GM21390 (cell line): ENCODE data around the gene RHOC.
A peak's percentile ranks its signal among the peaks of the same experiment; 100 is the strongest.

Experiments used
- ATAC-seq: cut with Tn5 transposase; IDR thresholded peaks from one replicate; pipeline ENCODE4 v1.9.1; 2021; ENCODE audit not compliant: unreplicated experiment

RHOC gene

DNA sequence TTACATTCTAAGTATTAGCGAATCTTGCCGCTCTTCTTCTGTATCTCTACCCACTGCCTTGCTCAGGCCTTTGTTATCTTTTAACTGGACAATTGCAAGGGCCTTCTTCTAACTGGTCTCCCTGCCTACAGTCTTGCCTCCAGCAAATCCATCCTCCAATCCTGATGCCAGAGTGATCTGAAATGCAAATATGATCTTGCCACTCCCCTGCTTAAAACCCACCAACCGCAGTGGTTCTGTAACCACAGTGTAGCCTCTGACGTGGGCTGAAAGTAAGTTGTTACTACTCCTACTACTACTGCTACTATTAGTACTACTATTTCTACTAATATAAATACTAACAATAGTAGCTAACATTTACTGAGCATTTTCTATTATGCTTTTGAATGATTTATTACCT lies 20.1 kb downstream of the RHOC start:
- ATAC-seq: no peak

DNA sequence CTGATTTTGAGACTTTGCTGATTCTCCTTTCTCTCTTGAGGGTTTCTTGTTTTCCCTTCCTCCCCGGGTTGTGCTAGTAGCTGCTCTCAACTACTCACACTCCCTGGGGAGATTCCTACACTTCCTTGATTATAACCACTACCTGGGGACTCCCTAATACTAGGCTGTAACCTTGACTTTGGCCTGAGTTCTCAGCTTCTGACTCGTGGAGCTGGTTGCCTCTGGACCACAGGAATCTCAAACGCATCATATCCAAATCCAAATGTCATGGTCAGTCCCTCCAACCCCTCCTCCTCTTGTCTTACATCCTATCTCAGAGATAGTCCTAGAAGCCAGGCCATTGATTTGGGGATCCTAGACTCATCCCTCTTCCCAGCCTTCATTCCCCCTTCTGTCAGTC lies 20.5 kb downstream of the RHOC start:
- no peak for ATAC-seq

DNA sequence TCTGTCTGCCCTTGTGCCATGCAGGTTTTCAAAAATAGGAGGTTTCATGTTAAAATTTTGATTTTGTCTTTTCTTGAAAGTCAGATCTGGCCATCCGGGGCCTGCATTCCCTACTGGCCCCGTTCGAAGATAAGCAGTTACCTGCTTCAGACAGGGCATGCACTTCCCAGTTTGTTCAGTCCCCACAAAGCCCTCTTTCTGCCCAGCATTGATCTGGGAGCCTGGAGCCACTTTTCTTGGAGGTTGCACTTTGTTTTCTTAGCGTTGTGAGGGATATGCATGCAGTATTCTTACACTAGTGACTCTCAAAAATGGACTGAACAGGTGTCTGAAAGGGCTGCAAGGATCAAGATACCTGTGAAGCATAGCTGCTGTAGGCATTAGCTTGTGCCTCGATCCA lies 21.0 kb downstream of the RHOC start:
- ATAC-seq: no peak

GRCh38 chr1:112678605-112679004 lies 28.3 kb downstream of the RHOC start:
- ATAC-seq: no peak

DNA sequence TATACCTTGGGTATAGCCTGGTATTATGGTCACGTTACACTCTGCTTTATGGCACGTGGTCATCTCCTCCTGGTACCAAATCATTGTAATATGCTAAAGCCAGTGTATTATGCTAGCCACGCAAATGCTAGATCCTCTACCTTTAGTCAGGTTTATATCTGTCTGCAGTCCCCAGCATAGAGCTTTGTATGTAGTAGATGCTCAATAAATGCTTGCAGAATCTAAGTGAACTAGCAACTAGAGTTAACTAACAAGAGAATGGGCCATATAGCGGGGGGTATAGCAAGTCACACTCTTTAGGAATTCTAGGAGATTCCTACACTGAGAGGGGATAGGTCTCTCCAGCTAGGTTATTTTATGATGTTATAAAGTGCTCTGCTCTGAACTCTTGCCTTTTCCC lies 29.4 kb downstream of the RHOC start:
- ATAC-seq: no peak

- no peak for ATAC-seq
Measured at GRCh38 chr1:112676543-112676942, 30.4 kb downstream of the RHOC start.

DNA sequence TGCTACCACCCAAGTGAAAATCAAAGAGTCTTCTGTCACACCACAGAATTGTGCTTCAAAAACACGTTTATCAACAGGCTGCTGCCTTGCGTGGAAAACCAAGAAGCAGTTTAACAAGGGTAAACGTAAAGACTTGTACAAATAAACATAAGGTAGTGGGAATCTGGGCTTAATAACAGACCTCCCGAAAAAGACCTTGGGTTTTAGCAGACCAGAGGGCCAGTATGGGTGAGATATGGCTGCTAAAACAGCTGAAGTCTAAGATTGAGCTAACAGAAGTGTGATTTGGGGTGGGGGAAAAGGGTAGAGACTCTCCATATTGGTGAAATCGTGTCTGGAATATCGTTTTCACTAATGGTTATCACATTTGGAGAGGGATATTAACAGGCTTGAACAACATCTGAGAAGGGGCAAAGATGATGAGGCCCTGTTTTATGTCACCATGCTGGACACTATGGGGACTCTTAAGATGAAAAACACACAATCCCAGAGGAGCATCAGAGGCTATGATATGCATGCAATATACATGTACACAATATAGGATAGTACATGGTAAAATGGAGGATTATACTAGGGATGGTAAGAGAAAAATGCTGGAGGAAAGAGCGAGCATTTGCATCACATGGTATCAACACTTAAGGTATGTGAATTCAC lies 31.1 kb downstream of the RHOC start:
- no peak for ATAC-seq

GRCh38 chr1:112674986-112675727 lies 31.8 kb downstream of the RHOC start:
- peak; percentile 44 for ATAC-seq

DNA sequence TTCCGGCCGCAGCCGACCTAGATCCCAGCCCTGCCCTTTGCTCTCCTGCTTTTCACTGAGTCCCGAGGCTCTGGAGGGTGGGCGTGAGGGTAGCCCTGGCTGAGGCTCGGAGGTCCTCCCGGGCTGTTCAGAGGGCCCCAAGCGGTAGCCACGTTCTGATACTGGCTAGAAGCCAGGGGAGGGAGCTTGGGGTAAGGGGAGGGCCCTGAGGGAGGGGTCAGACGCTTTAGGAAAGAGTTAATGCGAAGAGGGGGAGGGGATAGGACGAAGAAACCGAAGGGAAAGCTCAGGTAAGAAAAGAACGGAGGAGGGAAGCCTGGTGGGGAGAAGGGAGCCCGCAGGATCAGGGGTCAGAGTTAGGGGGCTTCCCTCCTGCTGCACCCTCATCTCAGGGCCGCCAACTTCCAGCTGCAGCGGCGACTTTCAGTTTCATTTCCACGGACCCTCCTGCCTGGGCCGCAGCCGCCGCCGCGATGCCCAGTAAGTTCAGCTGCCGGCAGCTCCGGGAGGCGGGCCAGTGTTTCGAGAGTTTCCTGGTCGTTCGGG lies 32.4 kb downstream of the RHOC start, which contains the start of gene MOV10:
MOV10 (plus strand) TSS at position 220 of the 546 bp plus-strand sequence; CDS start at position 474, 254 bp downstream.
- ATAC-seq: peak; percentile 57

- ATAC-seq: no peak
Measured at GRCh38 chr1:112673592-112674439, 33.1 kb downstream of the RHOC start.

GRCh38 chr1:112672842-112673241 lies 34.1 kb downstream of the RHOC start:
- no peak for ATAC-seq

DNA sequence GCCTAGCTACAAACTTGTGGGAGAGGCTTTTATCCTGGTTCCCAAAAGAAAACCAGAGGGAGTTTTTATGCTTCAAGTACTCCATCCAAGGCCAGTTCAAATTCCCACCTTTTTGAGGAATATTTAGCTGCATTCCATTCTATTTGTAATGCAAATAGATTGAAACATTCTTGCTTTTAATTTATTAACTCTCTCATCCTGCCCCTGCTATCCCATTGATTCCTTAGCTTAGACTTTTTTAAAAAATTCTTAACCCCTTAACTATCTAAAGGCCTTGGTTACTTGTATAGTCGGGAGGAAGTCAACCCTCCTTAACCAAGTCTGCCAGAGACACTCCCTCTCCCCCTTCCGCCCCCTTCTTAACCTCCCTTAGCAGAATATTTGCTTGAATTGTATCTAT lies 34.9 kb downstream of the RHOC start:
- no peak for ATAC-seq

- ATAC-seq: no peak
Measured at GRCh38 chr1:112666946-112667345, 40.0 kb downstream of the RHOC start.

- ATAC-seq: no peak
Measured at GRCh38 chr1:112665857-112666256, 41.1 kb downstream of the RHOC start.

DNA sequence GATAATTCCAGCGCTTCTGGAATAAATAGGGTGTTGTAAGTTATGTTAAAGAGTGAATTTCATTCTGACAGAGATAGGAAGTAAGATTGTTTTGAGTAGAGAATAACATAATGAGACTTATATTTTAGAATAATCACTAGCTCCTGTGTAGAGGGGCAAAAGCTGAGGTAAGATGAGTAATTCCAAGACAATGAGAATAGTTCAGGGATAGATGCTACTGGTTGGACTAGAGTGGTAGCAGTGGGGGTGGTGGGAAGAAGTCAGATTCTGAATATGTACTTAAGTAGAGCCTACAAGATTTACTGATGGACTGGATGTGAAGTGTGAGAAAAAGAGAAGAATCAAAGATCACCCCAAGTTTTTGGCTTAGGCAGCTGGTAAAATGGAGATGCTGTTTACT lies 55.7 kb downstream of the RHOC start:
- no peak for ATAC-seq
